Gastrocnemius medialis (tissue), 4 donors: ENCODE measurements around the gene WDR48.

ENCODE experiments used
- CTCF ChIP-seq, 5 experiments: fragments of 450-650 bp in 3 of 5; fragments of 200-600 bp in 2 of 5; sonication (generic) in 2 of 5; IDR thresholded peaks in 4 of 5; conservative IDR thresholded peaks in 1 of 5; 1 replicate in 4 of 5; 2 replicates in 1 of 5; pipeline ENCODE4 v1.5.1; 2016 to 2019; ENCODE audit warnings: antibody characterized with exemption in 5 of 5, mild to moderate bottlenecking in 3 of 5, moderate library complexity in 3 of 5
- POLR2A ChIP-seq, 2 donors: fragments of 450-650 bp; IDR thresholded peaks; one replicate each; pipeline ENCODE4 v1.6.1; 2017; ENCODE audit warnings: antibody characterized with exemption in 2 of 2, mild to moderate bottlenecking in 2 of 2, moderate library complexity in 2 of 2

DNA sequence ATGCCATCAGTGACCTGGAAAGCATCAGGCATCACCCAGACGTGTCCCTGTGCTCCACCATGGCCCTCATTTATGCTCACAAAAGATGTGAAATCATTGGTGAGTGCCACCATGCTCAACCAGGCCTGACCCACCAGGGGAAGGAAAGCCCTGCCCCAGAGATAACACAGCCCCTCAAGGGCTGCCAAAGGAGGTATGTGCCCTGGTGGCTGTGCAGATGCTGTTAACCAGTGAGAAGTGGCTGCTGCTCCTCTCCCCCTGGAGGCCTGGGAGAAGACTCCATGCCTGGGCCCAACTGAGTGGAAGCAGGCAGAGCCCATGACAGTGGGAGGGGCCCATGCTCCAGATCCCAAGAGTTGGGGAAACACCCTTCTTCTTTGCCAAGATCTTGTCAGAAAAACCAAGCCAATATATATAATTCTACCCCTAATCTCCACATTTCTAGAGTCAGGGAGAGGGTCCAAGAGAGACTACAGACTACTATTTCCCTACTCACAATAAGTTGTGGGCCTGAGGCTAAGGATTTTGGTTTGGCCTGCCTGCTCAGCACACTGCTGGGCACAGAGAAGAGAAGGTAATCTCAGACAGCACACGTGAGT lies 58.3 kb downstream of the WDR48 start:
- TF ChIP-seq POLR2A (IDR thresholded peaks at IDR 0.05) (no peak), CTCF (IDR thresholded peaks at IDR 0.05 in 4 of 5, conservative IDR thresholded peaks at IDR 0.05 in 1 of 5) (no peak)
